Ovary (tissue), 3 donors: ENCODE results near the gene TSC22D4.
"Not testable (repeated sequence)": the region's sequence is repeated elsewhere in the genome, so short reads cannot be mapped to it uniquely, and the experiment has no call there.

Experiments used
- CTCF ChIP-seq, 3 donors: fragments of 450-650 bp in 2 of 3; fragments of 200-600 bp in 1 of 3; IDR thresholded peaks; one replicate each; pipeline versions ENCODE4 v1.5.1 to v1.8.0; 2016 to 2022; ENCODE audit warnings: antibody characterized with exemption in 3 of 3, mild to moderate bottlenecking in 1 of 3
- POLR2A ChIP-seq: fragments of 450-650 bp; IDR thresholded peaks from one replicate; pipeline ENCODE4 v1.6.1; 2017; ENCODE audit warnings: antibody characterized with exemption, mild to moderate bottlenecking, moderate library complexity
- donor health status: DM: no; HTN: no; CAD: no.

DNA sequence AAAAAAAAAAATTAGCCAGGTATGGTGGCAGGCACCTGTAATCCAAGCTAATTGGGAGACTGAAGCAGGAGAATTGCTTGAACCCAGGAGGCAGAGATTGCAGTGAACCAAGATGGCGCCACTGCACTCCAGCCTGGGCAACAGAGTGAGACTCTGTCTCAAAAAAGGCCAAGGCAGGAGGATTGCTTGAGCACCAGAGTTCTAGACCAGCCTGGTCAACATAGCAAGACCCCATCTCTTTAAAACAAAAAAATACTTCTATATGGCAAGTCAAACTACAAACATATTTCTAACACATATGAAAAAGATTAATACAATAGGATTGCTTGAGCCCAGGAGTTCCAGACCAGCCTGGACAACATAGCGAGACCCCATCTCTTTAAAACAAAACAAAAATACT, 21.7 kb upstream of the TSC22D4 start:
- not testable (repeated sequence) for TF ChIP-seq CTCF (IDR thresholded peaks at IDR 0.05); POLR2A
